ENCODE measurements around the gene CALM1.

- TF ChIP-seq, protein P1, sequence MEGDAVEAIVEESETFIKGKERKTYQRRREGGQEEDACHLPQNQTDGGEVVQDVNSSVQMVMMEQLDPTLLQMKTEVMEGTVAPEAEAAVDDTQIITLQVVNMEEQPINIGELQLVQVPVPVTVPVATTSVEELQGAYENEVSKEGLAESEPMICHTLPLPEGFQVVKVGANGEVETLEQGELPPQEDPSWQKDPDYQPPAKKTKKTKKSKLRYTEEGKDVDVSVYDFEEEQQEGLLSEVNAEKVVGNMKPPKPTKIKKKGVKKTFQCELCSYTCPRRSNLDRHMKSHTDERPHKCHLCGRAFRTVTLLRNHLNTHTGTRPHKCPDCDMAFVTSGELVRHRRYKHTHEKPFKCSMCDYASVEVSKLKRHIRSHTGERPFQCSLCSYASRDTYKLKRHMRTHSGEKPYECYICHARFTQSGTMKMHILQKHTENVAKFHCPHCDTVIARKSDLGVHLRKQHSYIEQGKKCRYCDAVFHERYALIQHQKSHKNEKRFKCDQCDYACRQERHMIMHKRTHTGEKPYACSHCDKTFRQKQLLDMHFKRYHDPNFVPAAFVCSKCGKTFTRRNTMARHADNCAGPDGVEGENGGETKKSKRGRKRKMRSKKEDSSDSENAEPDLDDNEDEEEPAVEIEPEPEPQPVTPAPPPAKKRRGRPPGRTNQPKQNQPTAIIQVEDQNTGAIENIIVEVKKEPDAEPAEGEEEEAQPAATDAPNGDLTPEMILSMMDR (IDR thresholded peaks at IDR 0.05; ENCODE audit: insufficient read depth, low read length, poor library complexity, severe bottlenecking), result no peak
- no peak for TF ChIP-seq EZH2phosphoT487 (conservative IDR thresholded peaks at IDR 0.05; ENCODE audit: low read length)
These were observed 32.9 kb downstream of the CALM1 start for GRCh38 chr14:90429754-90430153.
